PC-3 (cell line): ENCODE data around the gene PYGO2. TPM values are rescaled to one million over a fixed set of nuclear protein-coding genes. Genes with fewer than 3 reads are reported as not detected.
A peak's percentile ranks its signal among the peaks of the same experiment; 100 is the strongest.

Experiments used
- ATAC-seq: fragments of 200-7000 bp; cut with Tn5 transposase; 2 replicates; pipeline ENCODE4 v1.9.1; 2020; ENCODE audit warnings: mild to moderate bottlenecking, moderate library complexity
- BruUV-seq: library from RNA; stranded (reverse); fragments of 400-500 nt; replicated peaks from 2 replicates; lab custom pipeline; 2021; lab: Mats Ljungman, UMichigan
- CTCF ChIA-PET: fragments of 300-600 bp; sonication (Branson Sonifier 250); formaldehyde crosslinking; loops from one replicate; lab custom pipeline; 2022; ENCODE audit warnings: antibody characterized with exemption; lab: Charles Lee
- POLR2A ChIA-PET: fragments of 300-600 bp; sonication (Branson Sonifier 250); formaldehyde crosslinking; loops from one replicate; lab custom pipeline; 2022; ENCODE audit warnings: antibody characterized with exemption; ENCODE audit not compliant: unreplicated experiment; lab: Charles Lee
- DNase-seq: peaks from one replicate; pipeline ENCODE4 v3.0.0-alpha.2; 2015
- H2AFZ ChIP-seq: fragments of 300-600 bp; sonication (generic); 2 replicates; pipeline ENCODE4 v1.6.0; 2016; ENCODE audit warnings: antibody characterized with exemption, low read length
- H3F3A ChIP-seq: fragments of 300-600 bp; sonication (generic); one replicate; pipeline ENCODE4 v1.6.0; 2017; ENCODE audit warnings: antibody characterized with exemption, low read length, control low read depth, mild to moderate bottlenecking; ENCODE audit not compliant: unreplicated experiment
- H3K27ac ChIP-seq: fragments of 300-600 bp; sonication (generic); 2 replicates; pipeline ENCODE4 v1.5.1; 2016; ENCODE audit warnings: mild to moderate bottlenecking, low read length
- H3K27me3 ChIP-seq: fragments of 300-600 bp; sonication (generic); 2 replicates; pipeline ENCODE4 v1.6.1; 2016; ENCODE audit warnings: low read length, mixed read lengths
- H3K36me3 ChIP-seq: fragments of 300-600 bp; sonication (generic); 2 replicates; pipeline ENCODE4 v1.6.1; 2016; ENCODE audit warnings: low read depth, mixed run types, low read length, mixed read lengths
- H3K4me1 ChIP-seq: fragments of 300-600 bp; sonication (generic); 2 replicates; pipeline ENCODE4 v1.5.1; 2016; ENCODE audit warnings: low read length; ENCODE audit not compliant: insufficient read depth
- H3K4me2 ChIP-seq: fragments of 300-600 bp; sonication (generic); 2 replicates; pipeline ENCODE4 v1.6.0; 2016; ENCODE audit warnings: low read length
- H3K4me3 ChIP-seq: fragments of 300-600 bp; sonication (generic); 2 replicates; pipeline ENCODE4 v1.5.1; 2016; ENCODE audit warnings: mild to moderate bottlenecking, low read length, mixed read lengths
- H3K79me2 ChIP-seq: fragments of 300-600 bp; sonication (generic); 2 replicates; pipeline ENCODE4 v1.6.1; 2017; ENCODE audit warnings: low read length, mixed read lengths
- H3K9ac ChIP-seq: fragments of 300-600 bp; sonication (generic); 2 replicates; pipeline ENCODE4 v1.6.0; 2016; ENCODE audit warnings: mild to moderate bottlenecking, low read length
- H3K9me2 ChIP-seq: fragments of 300-600 bp; sonication (generic); replicated peaks from 2 replicates; pipeline ENCODE4 v1.6.1; 2016; ENCODE audit warnings: mixed run types, low read length, mixed read lengths
- H3K9me3 ChIP-seq: fragments of 300-600 bp; sonication (generic); 2 replicates; pipeline ENCODE4 v1.6.1; 2016; ENCODE audit warnings: low read length, mixed read lengths
- H4K20me1 ChIP-seq: fragments of 300-600 bp; sonication (generic); 2 replicates; pipeline ENCODE4 v1.6.1; 2016; ENCODE audit warnings: low read length, mixed read lengths
- CTCF ChIP-seq: fragments of 300-600 bp; sonication (generic); conservative IDR thresholded peaks from 2 replicates; pipeline ENCODE4 v1.5.1; 2017; ENCODE audit warnings: antibody characterized with exemption, low read depth, mild to moderate bottlenecking, low read length
- EZH2 ChIP-seq: fragments of 300-600 bp; sonication (generic); IDR thresholded peaks from one replicate; pipeline ENCODE4 v1.6.1; 2017; ENCODE audit warnings: antibody characterized with exemption, mild to moderate bottlenecking, low read length; ENCODE audit not compliant: unreplicated experiment
- EZH2phosphoT487 ChIP-seq: fragments of 300-600 bp; sonication (generic); IDR thresholded peaks from 2 replicates; pipeline ENCODE4 v1.6.1; 2018; ENCODE audit warnings: mild to moderate bottlenecking, antibody characterized with exemption, low read length, borderline replicate concordance
- intact Hi-C: fragments of 100-400 bp; cut with micrococcal nuclease; formaldehyde crosslinking; loops from 2 replicates; pipeline ENCODE4 v1.9.0; 2023
- total RNA-seq: library from RNA; depleted of rRNA; stranded (reverse); fragments of >200 nt; gene quantifications from 2 replicates; pipeline ENCODE4 v1.2.3, GENCODE V29; 2014

Gene PYGO2
- total RNA-seq, 1 experiment from 2014 or later: 41.7 TPM

- Histone ChIP-seq H3K27me3 (no peaks in the 10 kb centered on the region), H3K9me3 (no peaks in the 10 kb centered on the region), H3K4me1 (peaks cover 49% of the 10 kb centered on the region), H3K9me2 (no peaks in the 10 kb centered on the region), H3F3A (peaks cover 7% of the 10 kb centered on the region), H3K36me3 (no peaks in the 10 kb centered on the region), H3K4me2 (peak overlapping the region; percentile 83), H4K20me1 (no peaks in the 10 kb centered on the region), H3K79me2 (peaks cover 15% of the 10 kb centered on the region), H3K4me3 (peak overlapping the region; percentile 67), H2AFZ (peak overlapping the region; percentile 85), H3K9ac (peak overlapping the region; percentile 91), H3K27ac (peak overlapping the region; percentile 93)
- ChIA-PET CTCF (interaction anchor here (1.0 to 1.1 kb wide), 2 partner anchors 82 to 149 kb away, joined by 3 to 8 read pairs; no protein-coding TSS in a partner anchor), POLR2A (interaction anchor here (0.5 to 0.6 kb wide), 4 partner anchors 27 to 758 kb away, joined by 3 to 14 read pairs (median 4); partner anchors contain the start of gene UBE2Q1)
- TSS peak; percentile 72 for BruUV-seq
- no peak for ATAC-seq
- DNase-seq: no peak
- TF ChIP-seq EZH2phosphoT487 (no peak), CTCF (no peak), EZH2 (no peak)
- intact Hi-C loops: loop anchor here (2.0 to 5.0 kb wide), 4 partner anchors 29 to 377 kb away; partner anchors contain the start of genes ADAR and UBE2Q1
Measured at GRCh38 chr1:154935749-154936554, 25.6 kb downstream of the PYGO2 start.

- H3K79me2 ChIP-seq: peaks cover 15% of the 10 kb centered on the region
- POLR2A ChIA-PET: no interaction called here
- peaks cover 3% of the 10 kb centered on the region; the same call in 1 of the 2 replicates for H3K36me3 ChIP-seq
- no peak overlapping the region for H3K27ac ChIP-seq
- ATAC-seq (no peak), DNase-seq (no peak)
- no peaks in the 10 kb centered on the region for H3K27me3 ChIP-seq
- no peak overlapping the region for H3K4me3 ChIP-seq
- H2AFZ ChIP-seq: no peak overlapping the region
- peaks cover 43% of the 10 kb centered on the region for H3K4me1 ChIP-seq
- TF ChIP-seq EZH2phosphoT487: no peak
- no peak for TF ChIP-seq EZH2
- no peak for TF ChIP-seq CTCF
- no TSS peak for BruUV-seq
- peaks cover 7% of the 10 kb centered on the region for H3F3A ChIP-seq
- no peaks in the 10 kb centered on the region for H4K20me1 ChIP-seq
- no peak overlapping the region for H3K4me2 ChIP-seq
- H3K9me2 ChIP-seq: no peaks in the 10 kb centered on the region
- H3K9ac ChIP-seq: no peak overlapping the region
- intact Hi-C loops: no loop called here
- H3K9me3 ChIP-seq: no peaks in the 10 kb centered on the region
- CTCF ChIA-PET: no interaction called here
Measured at GRCh38 chr1:154934358-154934948, 27.1 kb downstream of the PYGO2 start.
